GM23338 (cell line): ENCODE measurements around the gene RYR2. TPM values are rescaled to one million over a fixed set of nuclear protein-coding genes. Genes with fewer than 3 reads are reported as not detected.

Experiments
- ATAC-seq: fragments of 200-7000 bp; cut with Tn5 transposase; 3 replicates; pipeline ENCODE4 v1.9.1; 2020
- DNase-seq: peaks from one replicate; pipeline ENCODE4 v3.0.0-alpha.2; 2015; ENCODE audit warnings: low spot score
- H2AFZ ChIP-seq: fragments of 200-600 bp; sonication (generic); 2 replicates; pipeline ENCODE4 v1.8.0; 2016; ENCODE audit warnings: antibody characterized with exemption, mild to moderate bottlenecking, moderate library complexity
- H3F3A ChIP-seq: fragments of 200-600 bp; sonication (generic); replicated peaks from 2 replicates; pipeline ENCODE4 v1.8.0; 2017; ENCODE audit warnings: antibody characterized with exemption, mixed run types, low read depth
- H3K27ac ChIP-seq: fragments of 200-600 bp; sonication (generic); 2 replicates; pipeline ENCODE4 v1.6.1; 2016; ENCODE audit warnings: low read depth
- H3K27me3 ChIP-seq: fragments of 200-600 bp; sonication (generic); 2 replicates; pipeline ENCODE4 v1.8.0; 2016; ENCODE audit warnings: mild to moderate bottlenecking, mixed run types, moderate library complexity; ENCODE audit not compliant: insufficient read depth
- H3K36me3 ChIP-seq: fragments of 200-600 bp; sonication (generic); 2 replicates; pipeline ENCODE4 v1.8.0; 2016; ENCODE audit warnings: mild to moderate bottlenecking; ENCODE audit not compliant: insufficient read depth
- H3K4me1 ChIP-seq: fragments of 200-600 bp; sonication (generic); 2 replicates; pipeline ENCODE4 v1.8.0; 2016; ENCODE audit warnings: mild to moderate bottlenecking, moderate library complexity; ENCODE audit not compliant: insufficient read depth
- H3K4me2 ChIP-seq: fragments of 200-600 bp; sonication (generic); 2 replicates; pipeline ENCODE4 v1.7.1; 2017; ENCODE audit warnings: mixed run types
- H3K4me3 ChIP-seq: fragments of 200-600 bp; sonication (generic); 2 replicates; pipeline ENCODE4 v1.6.1; 2016; ENCODE audit warnings: mixed run types
- H3K79me2 ChIP-seq: fragments of 200-600 bp; sonication (generic); replicated peaks from 2 replicates; pipeline ENCODE4 v1.8.0; 2017; ENCODE audit warnings: mild to moderate bottlenecking; ENCODE audit not compliant: insufficient read depth
- H3K9me2 ChIP-seq: fragments of 200-600 bp; sonication (generic); 2 replicates; pipeline ENCODE4 v1.8.0; 2017; ENCODE audit not compliant: insufficient read depth
- H4K20me1 ChIP-seq: fragments of 200-600 bp; sonication (generic); replicated peaks from 2 replicates; pipeline ENCODE4 v1.8.0; 2017; ENCODE audit warnings: mild to moderate bottlenecking; ENCODE audit not compliant: insufficient read depth
- H3K27ac Mint-ChIP-seq: 2 replicates; pipeline ENCODE4 v1.8.0; 2020; ENCODE audit warnings: inconsistent platforms, mild to moderate bottlenecking, moderate library complexity, mixed read lengths
- H3K27me3 Mint-ChIP-seq: 3 replicates; pipeline ENCODE4 v1.8.0; 2022; ENCODE audit warnings: low read depth, mild to moderate bottlenecking, moderate library complexity, mixed read lengths, inconsistent platforms; ENCODE audit not compliant: insufficient read depth, poor library complexity
- H3K36me3 Mint-ChIP-seq: 3 replicates; pipeline ENCODE4 v1.8.0; 2021; ENCODE audit warnings: low read depth, mild to moderate bottlenecking, inconsistent platforms, moderate library complexity, mixed read lengths
- H3K4me1 Mint-ChIP-seq: 3 replicates; pipeline ENCODE4 v1.8.0; 2020; ENCODE audit warnings: mild to moderate bottlenecking, inconsistent platforms, mixed read lengths
- H3K4me3 Mint-ChIP-seq: 3 replicates; pipeline ENCODE4 v1.8.0; 2021; ENCODE audit warnings: moderate library complexity, mild to moderate bottlenecking, inconsistent platforms, mixed read lengths
- H3K9me3 Mint-ChIP-seq: 3 replicates; pipeline ENCODE4 v1.8.0; 2020; ENCODE audit warnings: moderate library complexity, mild to moderate bottlenecking, inconsistent platforms, mixed read lengths
- CREB1 ChIP-seq: fragments of 250-450 bp; sonication (Bioruptor Pico); IDR thresholded peaks from 2 replicates; pipeline ENCODE4 v1.5.0; 2020; ENCODE audit warnings: low read depth, mild to moderate bottlenecking, moderate library complexity
- EZH2 ChIP-seq: fragments of 200-600 bp; sonication (generic); IDR thresholded peaks from one replicate; pipeline ENCODE4 v1.8.0; 2017; ENCODE audit warnings: antibody characterized with exemption, mild to moderate bottlenecking, low read depth; ENCODE audit not compliant: unreplicated experiment
- EZH2phosphoT487 ChIP-seq: fragments of 200-600 bp; sonication (generic); IDR thresholded peaks from one replicate; pipeline ENCODE4 v1.8.1; 2018; ENCODE audit warnings: antibody characterized with exemption; ENCODE audit not compliant: unreplicated experiment
- JUNB ChIP-seq: IDR thresholded peaks from one replicate; pipeline ENCODE4 v1.6.1; 2016; ENCODE audit warnings: antibody characterized with exemption; ENCODE audit not compliant: unreplicated experiment
- NANOG ChIP-seq: IDR thresholded peaks from 2 replicates; pipeline ENCODE4 v1.6.1; 2016; ENCODE audit warnings: antibody characterized with exemption, borderline replicate concordance
- POLR2AphosphoS5 ChIP-seq: IDR thresholded peaks from 2 replicates; pipeline ENCODE4 v1.6.1; 2016; ENCODE audit warnings: antibody characterized with exemption, low read depth
- STAT1 ChIP-seq: IDR thresholded peaks from one replicate; pipeline ENCODE4 v1.6.1; 2016; ENCODE audit warnings: antibody characterized with exemption; ENCODE audit not compliant: unreplicated experiment
- ZNF114 ChIP-seq: fragments of 250-450 bp; sonication (Bioruptor Pico); IDR thresholded peaks from 2 replicates; pipeline ENCODE4 v1.5.0; 2020; ENCODE audit warnings: mild to moderate bottlenecking, moderate library complexity
- ZNF331 ChIP-seq: fragments of 250-450 bp; sonication (Bioruptor Pico); IDR thresholded peaks from 2 replicates; pipeline ENCODE4 v1.5.0; 2020; ENCODE audit warnings: low read depth, mild to moderate bottlenecking, moderate library complexity
- ZNF462 ChIP-seq: fragments of 250-450 bp; sonication (Bioruptor Pico); IDR thresholded peaks from 2 replicates; pipeline ENCODE4 v1.5.0; 2020; ENCODE audit warnings: mild to moderate bottlenecking, moderate library complexity
- polyA plus RNA-seq: library from polyadenylated mRNA; unstranded; fragments of >200 nt; fragmentation: Nextera tagmentation; extraction: Ambion mirVana; gene quantifications from 2 replicates; pipeline ENCODE4 v1.2.1, GENCODE V29; 2016
- total RNA-seq: library from RNA; depleted of rRNA; stranded (reverse); fragments of >200 nt; shearing (Covaris generic); gene quantifications from 2 replicates; pipeline ENCODE4 v1.2.3, GENCODE V29; 2014
- TF ChIP-seq, protein P1 (sequence below): IDR thresholded peaks from 2 replicates; pipeline ENCODE4 v1.6.1; 2016; ENCODE audit warnings: antibody characterized with exemption
- TF ChIP-seq, protein P2 (sequence below), 2 experiments: fragments of 200-600 bp in 1 of 2; sonication (generic) in 1 of 2; conservative IDR thresholded peaks; 2 replicates each; pipeline versions ENCODE4 v1.5.1 to v1.6.1; 2016 to 2017; ENCODE audit warnings: antibody characterized with exemption in 2 of 2, low read depth in 2 of 2, mild to moderate bottlenecking in 2 of 2, moderate library complexity in 1 of 2
- TF ChIP-seq, protein P3 (sequence below): IDR thresholded peaks from one replicate; pipeline ENCODE4 v1.6.1; 2018; ENCODE audit warnings: antibody characterized with exemption; ENCODE audit not compliant: unreplicated experiment

Gene RYR2
- total and polyA plus RNA-seq, 2 experiments from 2014 or later: 8.9 to 10.0 TPM

DNA sequence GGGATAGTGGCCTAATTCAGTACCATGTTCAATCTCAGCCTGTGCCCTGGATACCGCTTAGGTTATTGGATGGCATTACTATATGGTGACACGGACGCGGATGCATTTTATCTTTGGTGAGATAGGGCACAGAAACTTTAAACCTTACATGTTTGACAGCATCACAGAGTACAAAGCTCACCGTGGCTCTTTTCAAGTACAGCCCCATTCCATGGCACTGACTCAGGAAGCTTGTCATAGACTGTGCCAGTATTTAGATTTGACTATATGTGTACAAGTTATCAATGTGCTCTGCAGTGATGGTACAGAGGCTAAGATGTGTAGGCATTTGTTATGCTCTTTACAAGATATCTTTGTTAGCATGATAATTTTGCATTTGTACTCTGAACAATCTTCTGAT, 169.0 kb downstream of the RYR2 start:
- Histone ChIP-seq H3K9me2 (no peaks in the 10 kb centered on the region), H2AFZ (no peak overlapping the region), H3K36me3 (no peaks in the 10 kb centered on the region), H3K79me2 (peaks cover 12% of the 10 kb centered on the region), H3K4me3 (no peak overlapping the region), H3K27ac (no peak overlapping the region), H3K27me3 (no peaks in the 10 kb centered on the region), H3K4me2 (no peak overlapping the region), H4K20me1 (no peaks in the 10 kb centered on the region), H3F3A (no peaks in the 10 kb centered on the region), H3K4me1 (peaks cover 4% of the 10 kb centered on the region; the same call in 1 of the 2 replicates)
- H3K4me3 Mint-ChIP-seq: no peak overlapping the region
- DNase-seq: no peak
- no peaks in the 10 kb centered on the region for H3K36me3 Mint-ChIP-seq
- H3K27me3 Mint-ChIP-seq: no peaks in the 10 kb centered on the region
- no peak overlapping the region for H3K27ac Mint-ChIP-seq
- H3K4me1 Mint-ChIP-seq: peaks cover 3% of the 10 kb centered on the region; the same call in 1 of the 3 replicates
- H3K9me3 Mint-ChIP-seq: no peaks in the 10 kb centered on the region
- no peak for TF ChIP-seq ZNF462 (CRISPR knock-in tag)
- TF ChIP-seq ZNF331 (CRISPR knock-in tag): no peak
- no peak for TF ChIP-seq EZH2phosphoT487
- TF ChIP-seq EZH2: no peak
- TF ChIP-seq JUNB: no peak
- TF ChIP-seq, protein P1, sequence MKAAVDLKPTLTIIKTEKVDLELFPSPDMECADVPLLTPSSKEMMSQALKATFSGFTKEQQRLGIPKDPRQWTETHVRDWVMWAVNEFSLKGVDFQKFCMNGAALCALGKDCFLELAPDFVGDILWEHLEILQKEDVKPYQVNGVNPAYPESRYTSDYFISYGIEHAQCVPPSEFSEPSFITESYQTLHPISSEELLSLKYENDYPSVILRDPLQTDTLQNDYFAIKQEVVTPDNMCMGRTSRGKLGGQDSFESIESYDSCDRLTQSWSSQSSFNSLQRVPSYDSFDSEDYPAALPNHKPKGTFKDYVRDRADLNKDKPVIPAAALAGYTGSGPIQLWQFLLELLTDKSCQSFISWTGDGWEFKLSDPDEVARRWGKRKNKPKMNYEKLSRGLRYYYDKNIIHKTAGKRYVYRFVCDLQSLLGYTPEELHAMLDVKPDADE: no peak
- TF ChIP-seq POLR2AphosphoS5: no peak
- TF ChIP-seq STAT1: no peak
- TF ChIP-seq, protein P2, sequence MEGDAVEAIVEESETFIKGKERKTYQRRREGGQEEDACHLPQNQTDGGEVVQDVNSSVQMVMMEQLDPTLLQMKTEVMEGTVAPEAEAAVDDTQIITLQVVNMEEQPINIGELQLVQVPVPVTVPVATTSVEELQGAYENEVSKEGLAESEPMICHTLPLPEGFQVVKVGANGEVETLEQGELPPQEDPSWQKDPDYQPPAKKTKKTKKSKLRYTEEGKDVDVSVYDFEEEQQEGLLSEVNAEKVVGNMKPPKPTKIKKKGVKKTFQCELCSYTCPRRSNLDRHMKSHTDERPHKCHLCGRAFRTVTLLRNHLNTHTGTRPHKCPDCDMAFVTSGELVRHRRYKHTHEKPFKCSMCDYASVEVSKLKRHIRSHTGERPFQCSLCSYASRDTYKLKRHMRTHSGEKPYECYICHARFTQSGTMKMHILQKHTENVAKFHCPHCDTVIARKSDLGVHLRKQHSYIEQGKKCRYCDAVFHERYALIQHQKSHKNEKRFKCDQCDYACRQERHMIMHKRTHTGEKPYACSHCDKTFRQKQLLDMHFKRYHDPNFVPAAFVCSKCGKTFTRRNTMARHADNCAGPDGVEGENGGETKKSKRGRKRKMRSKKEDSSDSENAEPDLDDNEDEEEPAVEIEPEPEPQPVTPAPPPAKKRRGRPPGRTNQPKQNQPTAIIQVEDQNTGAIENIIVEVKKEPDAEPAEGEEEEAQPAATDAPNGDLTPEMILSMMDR (conservative IDR thresholded peaks at IDR 0.05; ENCODE audit: low read depth in 2 of 2): no peak
- TF ChIP-seq, protein P3, sequence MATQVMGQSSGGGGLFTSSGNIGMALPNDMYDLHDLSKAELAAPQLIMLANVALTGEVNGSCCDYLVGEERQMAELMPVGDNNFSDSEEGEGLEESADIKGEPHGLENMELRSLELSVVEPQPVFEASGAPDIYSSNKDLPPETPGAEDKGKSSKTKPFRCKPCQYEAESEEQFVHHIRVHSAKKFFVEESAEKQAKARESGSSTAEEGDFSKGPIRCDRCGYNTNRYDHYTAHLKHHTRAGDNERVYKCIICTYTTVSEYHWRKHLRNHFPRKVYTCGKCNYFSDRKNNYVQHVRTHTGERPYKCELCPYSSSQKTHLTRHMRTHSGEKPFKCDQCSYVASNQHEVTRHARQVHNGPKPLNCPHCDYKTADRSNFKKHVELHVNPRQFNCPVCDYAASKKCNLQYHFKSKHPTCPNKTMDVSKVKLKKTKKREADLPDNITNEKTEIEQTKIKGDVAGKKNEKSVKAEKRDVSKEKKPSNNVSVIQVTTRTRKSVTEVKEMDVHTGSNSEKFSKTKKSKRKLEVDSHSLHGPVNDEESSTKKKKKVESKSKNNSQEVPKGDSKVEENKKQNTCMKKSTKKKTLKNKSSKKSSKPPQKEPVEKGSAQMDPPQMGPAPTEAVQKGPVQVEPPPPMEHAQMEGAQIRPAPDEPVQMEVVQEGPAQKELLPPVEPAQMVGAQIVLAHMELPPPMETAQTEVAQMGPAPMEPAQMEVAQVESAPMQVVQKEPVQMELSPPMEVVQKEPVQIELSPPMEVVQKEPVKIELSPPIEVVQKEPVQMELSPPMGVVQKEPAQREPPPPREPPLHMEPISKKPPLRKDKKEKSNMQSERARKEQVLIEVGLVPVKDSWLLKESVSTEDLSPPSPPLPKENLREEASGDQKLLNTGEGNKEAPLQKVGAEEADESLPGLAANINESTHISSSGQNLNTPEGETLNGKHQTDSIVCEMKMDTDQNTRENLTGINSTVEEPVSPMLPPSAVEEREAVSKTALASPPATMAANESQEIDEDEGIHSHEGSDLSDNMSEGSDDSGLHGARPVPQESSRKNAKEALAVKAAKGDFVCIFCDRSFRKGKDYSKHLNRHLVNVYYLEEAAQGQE: no peak
- no peak for TF ChIP-seq ZNF114 (CRISPR knock-in tag)
- no peak for TF ChIP-seq NANOG
- no peak for TF ChIP-seq CREB1
- no peak for ATAC-seq
